GM18907 (cell line): Measurements from ENCODE around the gene CDH13.

Experiments
- ATAC-seq: cut with Tn5 transposase; IDR thresholded peaks from one replicate; pipeline ENCODE4 v1.9.1; 2021; ENCODE audit warnings: mild to moderate bottlenecking, moderate library complexity; ENCODE audit not compliant: unreplicated experiment

The CDH13 gene

GRCh38 chr16:83746611-83747010, 1119.8 kb downstream of the CDH13 start:
- no peak for ATAC-seq

GRCh38 chr16:83747936-83748335, 1121.2 kb downstream of the CDH13 start:
- no peak for ATAC-seq

DNA sequence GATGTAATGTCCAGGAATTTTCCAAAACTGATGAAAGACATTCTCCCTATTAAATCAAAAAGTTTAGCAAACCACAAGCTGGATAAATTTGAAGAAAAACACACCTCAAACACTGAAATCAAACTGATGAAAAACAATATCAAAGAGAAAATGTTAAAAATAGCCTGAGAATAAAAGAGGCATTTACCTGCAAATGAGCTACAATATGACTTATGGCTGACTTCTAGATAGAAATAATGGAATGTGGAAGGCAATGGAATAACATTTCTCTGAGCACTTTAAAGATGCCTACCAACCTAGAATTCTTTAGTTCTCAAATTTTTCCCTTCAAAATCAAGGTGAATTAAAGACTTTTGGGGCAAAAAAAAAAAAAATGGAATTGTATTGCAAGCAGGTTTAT, 1128.6 kb downstream of the CDH13 start:
- ATAC-seq, result no peak

- ATAC-seq, result no peak
These were observed 1135.6 kb downstream of the CDH13 start for GRCh38 chr16:83762141-83762991.

DNA sequence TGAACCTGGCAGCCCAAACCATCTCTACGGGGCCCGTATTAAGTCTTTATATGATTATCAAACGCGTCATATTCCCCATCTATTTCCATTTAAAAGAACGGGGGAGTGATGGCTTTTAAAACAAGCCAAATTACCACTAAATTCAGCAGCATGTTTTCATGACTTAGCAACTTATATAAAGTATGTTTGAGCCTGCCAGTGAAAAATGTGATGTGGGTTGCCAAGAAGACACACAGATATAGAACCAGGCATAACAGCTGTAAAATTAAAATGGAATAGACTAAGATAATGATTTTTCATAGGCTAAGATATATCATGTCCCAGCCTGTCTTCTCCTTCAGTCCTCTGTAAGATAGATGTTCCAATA, 1136.2 kb downstream of the CDH13 start:
- ATAC-seq, result no peak

DNA sequence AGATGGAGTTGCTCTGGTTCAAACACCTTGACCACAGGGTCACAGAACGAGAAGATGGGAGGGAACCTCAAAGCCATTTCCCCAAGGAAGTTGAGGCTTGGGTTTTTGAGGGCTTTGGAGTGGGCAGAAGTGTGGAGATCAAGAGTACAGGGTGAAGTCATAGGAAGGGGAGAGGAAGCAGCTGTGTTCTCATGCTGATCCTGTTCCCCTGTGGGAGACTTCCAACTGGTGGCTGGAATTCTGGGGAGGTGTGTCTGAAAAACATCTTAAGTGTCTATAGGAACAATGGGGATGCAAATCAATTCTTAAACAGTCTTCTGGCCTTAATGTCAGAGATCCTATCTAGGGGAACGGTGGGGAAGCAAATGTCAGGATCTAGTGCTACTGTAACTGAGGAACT, 1142.2 kb downstream of the CDH13 start:
- no peak for ATAC-seq

DNA sequence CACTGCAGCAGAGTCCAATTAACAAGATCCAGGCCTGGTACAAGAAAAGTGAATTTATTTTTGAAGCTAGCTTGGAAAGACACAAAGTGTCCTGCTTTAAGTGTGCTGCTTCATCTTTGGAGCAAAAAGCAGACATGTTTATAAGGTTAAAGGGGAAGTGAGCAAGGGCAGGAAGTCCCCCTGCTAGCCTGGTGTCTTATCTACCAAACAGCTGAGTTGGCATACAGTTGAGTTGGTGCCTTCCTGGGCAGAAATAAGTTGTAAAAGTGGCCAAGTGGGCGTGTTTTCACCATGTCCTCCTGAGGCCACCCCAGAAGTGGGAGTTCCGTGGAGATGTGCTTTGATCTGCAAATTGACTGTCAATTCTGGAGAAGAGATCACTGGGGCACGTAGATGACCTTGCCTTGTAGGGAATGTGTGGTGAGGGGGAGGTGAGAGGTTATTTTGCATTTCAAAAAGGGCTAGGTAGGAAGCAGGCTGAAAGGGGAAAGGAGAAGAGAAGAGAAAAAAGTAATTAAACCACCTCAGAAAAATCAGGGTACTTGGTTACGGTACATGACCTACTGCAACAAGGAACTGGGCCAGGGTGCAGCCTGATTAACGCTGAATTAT, 1142.7 kb downstream of the CDH13 start:
- ATAC-seq, result no peak

DNA sequence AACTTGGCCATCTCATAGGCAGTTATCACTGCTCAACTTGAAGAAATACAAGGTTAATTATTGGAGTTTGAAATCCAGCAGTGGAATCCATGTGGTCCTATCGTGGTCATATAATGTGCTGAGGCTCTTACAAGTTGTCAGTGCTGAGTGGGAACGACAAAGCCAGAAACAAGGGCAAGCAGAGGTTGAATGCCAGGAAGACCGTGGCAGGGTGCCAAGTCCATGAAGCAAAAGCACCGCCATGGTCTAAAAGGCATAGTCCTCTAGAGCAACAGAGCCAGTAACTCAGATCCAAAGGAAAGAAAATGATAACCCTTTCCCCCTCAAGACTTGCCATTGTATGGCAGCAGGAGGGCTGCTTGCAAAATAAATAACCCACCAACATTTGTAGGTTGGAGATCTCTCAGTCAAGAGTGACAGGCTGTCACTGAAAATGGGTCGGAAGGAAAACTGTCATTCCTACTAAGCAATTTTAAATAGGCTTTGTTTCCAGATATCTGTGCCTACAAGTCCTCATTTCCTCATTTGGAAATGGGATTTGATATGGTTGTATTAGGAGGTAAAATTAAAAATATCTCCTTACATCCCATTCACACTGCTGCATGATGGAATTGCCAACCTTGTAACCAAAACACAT, 1144.7 kb downstream of the CDH13 start:
- ATAC-seq, result no peak

- ATAC-seq, result no peak
These were observed 1146.0 kb downstream of the CDH13 start for GRCh38 chr16:83772806-83773205.

DNA sequence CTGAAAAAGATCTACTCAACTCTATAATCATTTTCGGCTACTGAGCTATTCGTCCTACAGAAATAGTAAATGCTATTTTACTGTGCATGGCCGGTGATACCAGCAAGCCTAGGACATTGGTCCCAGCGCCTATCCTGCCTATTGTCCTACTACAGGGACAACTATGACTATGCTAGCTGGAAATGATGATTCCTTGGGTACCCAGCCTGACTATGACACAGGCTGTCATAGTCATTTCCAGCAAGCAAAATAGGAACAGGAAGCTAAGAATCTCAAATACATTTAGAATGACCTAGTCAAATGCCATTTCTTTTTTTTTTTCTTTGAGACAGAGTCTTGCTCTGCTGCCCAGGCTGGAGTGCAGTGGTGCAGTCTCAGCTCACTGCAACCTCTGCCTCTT, 1147.3 kb downstream of the CDH13 start:
- ATAC-seq, result no peak

DNA sequence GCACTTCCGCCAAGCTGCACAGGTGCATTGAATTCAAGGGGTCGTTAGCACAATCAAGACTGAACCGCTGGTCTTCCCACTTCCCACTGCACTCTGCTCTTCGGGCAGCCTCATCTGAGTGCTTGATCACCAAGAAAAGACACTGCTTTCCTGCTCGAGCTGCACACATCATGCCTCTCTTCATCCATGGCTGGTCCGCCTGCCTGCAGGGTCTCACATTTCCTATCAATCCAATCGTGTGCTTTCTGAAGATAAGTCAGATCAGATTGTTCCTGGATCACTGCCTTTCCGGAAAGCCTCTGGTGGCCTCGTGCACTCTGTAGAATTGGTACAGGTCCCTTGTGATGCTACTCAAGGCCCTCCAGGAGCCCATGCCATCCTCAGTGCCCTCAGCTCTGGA, 1150.2 kb downstream of the CDH13 start:
- ATAC-seq, result no peak

DNA sequence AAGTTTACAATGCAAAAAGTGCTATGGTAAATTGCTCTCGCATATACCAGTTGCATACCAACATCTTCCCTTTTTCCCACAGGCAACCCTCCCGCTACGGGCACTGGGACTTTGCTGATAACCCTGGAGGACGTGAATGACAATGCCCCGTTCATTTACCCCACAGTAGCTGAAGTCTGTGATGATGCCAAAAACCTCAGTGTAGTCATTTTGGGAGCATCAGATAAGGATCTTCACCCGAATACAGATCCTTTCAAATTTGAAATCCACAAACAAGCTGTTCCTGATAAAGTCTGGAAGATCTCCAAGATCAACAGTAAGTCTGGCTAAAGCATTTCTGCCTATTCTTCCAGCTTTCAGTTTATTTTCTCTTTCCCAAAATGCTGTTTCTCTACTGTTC, 1153.1 kb downstream of the CDH13 start:
- no peak for ATAC-seq

- ATAC-seq, result no peak
These were observed 1158.7 kb downstream of the CDH13 start for GRCh38 chr16:83785455-83785854.

DNA sequence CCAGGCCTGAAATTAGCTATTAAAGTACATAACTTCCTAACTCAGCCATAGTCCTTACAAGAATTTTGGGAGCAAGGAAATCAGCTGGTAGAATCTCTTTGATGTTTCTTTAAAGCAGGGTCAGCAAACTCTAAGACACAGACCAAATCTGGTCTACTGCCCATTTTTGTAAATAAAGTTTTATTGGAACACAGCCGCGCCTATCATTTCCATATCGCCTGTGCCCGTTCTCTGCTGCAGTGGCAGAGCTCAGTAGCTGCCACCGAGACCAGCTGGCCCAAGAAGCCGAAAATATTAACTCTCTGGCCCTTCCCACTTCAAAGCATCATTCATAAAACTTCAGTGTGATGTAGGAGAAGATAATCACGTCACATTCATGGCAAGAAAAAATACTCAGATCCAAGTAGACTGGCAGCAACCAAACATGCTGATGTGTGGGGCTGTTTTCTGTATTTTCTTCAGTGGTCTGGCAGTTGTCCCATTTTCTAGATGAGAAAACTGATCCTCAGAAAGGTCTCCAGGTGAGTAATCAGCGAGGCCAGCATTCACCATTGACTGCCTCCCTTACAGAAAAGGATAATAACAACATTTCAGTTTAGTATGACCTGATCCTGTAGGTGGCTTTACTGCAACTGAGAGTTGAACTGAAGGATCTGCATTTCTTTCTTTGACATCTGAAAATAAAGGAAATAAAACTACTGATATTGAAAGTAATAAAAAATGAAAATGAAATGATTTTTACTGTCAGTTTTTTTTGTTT, 1163.1 kb downstream of the CDH13 start:
- ATAC-seq, result no peak

GRCh38 chr16:83791916-83792315, 1165.1 kb downstream of the CDH13 start:
- no peak for ATAC-seq

DNA sequence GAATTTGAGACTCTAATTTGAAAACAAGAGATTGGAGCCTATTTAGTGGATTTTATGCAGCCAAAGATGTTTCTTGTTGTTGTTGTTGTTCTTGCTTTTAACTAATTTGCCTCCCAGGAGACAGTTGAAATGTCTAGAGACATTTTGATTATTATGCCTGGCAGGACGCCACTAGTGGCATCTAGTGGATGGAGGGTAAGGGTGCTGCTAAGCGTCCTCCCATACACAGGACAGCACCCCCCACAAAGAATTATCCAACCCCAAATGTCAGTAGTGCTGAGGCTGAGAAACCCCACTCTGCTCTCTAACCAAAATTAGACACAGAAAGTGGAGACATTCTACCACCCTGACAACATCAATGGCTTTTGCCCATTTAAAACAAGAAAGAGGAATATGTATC, 1165.6 kb downstream of the CDH13 start:
- no peak for ATAC-seq

GRCh38 chr16:83793179-83793578, 1166.4 kb downstream of the CDH13 start:
- ATAC-seq, result no peak

DNA sequence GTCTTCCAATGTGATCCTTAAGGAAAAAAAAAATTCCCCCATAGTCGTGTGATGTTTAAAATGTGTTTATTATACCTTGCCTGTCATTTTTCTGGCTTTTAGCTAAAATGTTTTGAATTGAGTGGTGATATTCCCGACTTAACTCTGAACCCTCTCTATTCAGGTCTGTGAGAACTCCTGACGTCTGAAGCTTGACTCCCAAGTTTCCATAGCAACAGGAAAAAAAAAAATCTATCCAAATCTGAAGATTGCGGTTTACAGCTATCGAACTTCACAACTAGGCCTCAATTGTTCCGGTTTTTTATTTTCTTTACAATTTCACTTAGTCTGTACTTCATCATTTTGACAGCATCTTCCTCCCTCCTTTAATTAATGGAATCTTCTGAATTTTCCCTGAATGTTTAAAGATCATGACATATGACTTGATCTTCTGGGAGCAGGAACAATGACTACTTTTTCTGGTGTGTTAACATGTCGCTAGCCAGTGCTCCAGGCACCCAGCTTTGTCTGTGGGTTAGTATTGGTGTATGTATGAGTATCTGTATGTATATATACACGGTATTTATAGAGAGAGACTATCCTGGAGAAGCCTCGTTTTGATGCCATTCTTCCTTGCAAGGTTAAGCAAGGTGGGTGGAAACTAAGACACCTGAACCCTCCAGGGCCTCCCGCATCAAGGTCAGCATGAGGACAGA, 1168.2 kb downstream of the CDH13 start:
- ATAC-seq, result no peak

DNA sequence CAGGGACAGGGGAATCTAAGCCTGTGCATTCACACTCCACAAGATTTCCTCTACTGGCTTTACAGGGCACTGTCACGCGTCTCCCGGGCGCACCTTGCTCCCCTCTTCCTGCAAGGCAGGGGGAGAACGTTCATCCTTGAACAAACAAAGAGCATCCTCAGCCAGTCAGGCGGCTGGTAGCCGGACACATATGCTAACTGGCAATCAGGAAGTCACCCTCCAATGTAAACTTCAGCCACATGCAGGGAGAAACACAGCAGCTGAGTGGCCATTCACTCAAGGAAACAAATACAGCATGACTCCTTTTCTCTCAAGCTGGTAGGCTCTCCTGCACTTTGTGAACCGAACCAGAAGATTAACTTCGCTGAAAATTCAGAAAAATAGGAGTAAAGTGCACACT, 1170.2 kb downstream of the CDH13 start:
- no peak for ATAC-seq

GRCh38 chr16:83799336-83799735, 1172.6 kb downstream of the CDH13 start:
- no peak for ATAC-seq

DNA sequence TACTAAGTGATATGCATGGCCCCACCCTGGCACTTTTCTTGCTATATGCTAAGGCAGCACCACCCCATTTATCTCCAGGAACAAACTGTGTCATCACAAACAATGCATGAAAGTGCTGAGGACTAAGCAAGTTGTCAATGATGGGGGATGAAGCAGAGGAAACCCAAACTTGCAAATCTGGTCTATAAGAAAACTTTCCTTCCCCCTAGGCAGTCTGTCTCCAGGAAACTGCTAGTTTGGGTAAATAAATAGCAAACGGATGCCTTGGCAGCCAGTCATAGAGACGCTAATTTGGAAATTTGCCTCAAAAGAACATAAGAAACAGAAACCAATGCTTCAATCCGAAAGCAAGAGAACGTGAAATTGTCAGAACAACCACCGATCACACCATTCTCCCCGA, 1175.4 kb downstream of the CDH13 start:
- no peak for ATAC-seq
